Heart right ventricle (tissue), 16 donors: ENCODE data around the gene TMEM143. TPM values are rescaled to one million over a fixed set of nuclear protein-coding genes. Genes with fewer than 3 reads are reported as not detected.

Source experiments
- ATAC-seq, 8 donors: fragments of 200-7000 bp; cut with Tn5 transposase; one replicate each; pipeline ENCODE4 v1.9.1; 2020; ENCODE audit warnings: mild to moderate bottlenecking in 8 of 8, moderate library complexity in 8 of 8, moderate number of reproducible peaks in 1 of 8
- DNase-seq, 2 donors: peaks; one replicate each; pipeline ENCODE4 v3.0.0-alpha.2; 2020
- H3K27ac ChIP-seq, 10 donors: fragments of 200-600 bp; sonication (generic) in 2 of 10; one replicate each; pipeline versions ENCODE4 v1.5.0 to v1.8.0; 2020 to 2022; ENCODE audit warnings: mild to moderate bottlenecking in 3 of 10
- H3K27me3 ChIP-seq, 7 donors: fragments of 200-600 bp; one replicate each; pipeline ENCODE4 v1.8.0; 2021 to 2022; ENCODE audit warnings: mild to moderate bottlenecking in 2 of 7
- H3K36me3 ChIP-seq, 9 donors: fragments of 200-600 bp; sonication (generic) in 1 of 9; one replicate each; pipeline versions ENCODE4 v1.5.0 to v1.8.0; 2020 to 2022; ENCODE audit warnings: mild to moderate bottlenecking in 2 of 9
- H3K4me1 ChIP-seq, 9 donors: fragments of 200-600 bp; sonication (generic) in 1 of 9; one replicate each; pipeline versions ENCODE4 v1.5.0 to v1.8.0; 2020 to 2022; ENCODE audit warnings: mild to moderate bottlenecking in 4 of 9
- H3K4me3 ChIP-seq, 10 donors: fragments of 200-600 bp; sonication (generic) in 2 of 10; one replicate each; pipeline versions ENCODE4 v1.5.0 to v1.8.0; 2020 to 2022; ENCODE audit warnings: mild to moderate bottlenecking in 7 of 10, moderate library complexity in 2 of 10
- H3K9me3 ChIP-seq, 11 donors: fragments of 200-600 bp in 10 of 11; sonication (generic) in 2 of 11; one replicate each; pipeline versions ENCODE4 v1.5.0 to v1.8.0; 2013 to 2022; ENCODE audit warnings: mild to moderate bottlenecking in 2 of 11, control low read depth in 1 of 11, moderate library complexity in 1 of 11
- WGBS, 2 donors: extraction: QIAGEN DNeasy Blood & Tissue Kit; methylation state at CpG; one replicate each; pipeline ENCODE4 v1.1.7; 2013; ENCODE audit warnings: inconsistent platforms in 1 of 2; 5-methylcytosine and 5-hydroxymethylcytosine counted together
- intact Hi-C, 10 donors: fragments of 100-400 bp; cut with DNase I; formaldehyde crosslinking; loops; one replicate each; pipeline versions ENCODE4 v1.11.1 to v1.14.2; 2022
- polyA plus RNA-seq, 2 donors: library from polyadenylated mRNA; stranded (reverse); fragments of 200-250 nt; gene quantifications; one replicate each; pipeline ENCODE4 v1.2.3, GENCODE V29; 2013
- total RNA-seq, 10 donors: library from RNA; stranded (reverse); fragmentation: NEBNext Ultra II Directional in 3 of 10; extraction: Animal tissue kit (Norgen Biotek cat#: 25700) in 3 of 10; gene quantifications; one replicate each; pipeline versions ENCODE4 v1.2.1 to v1.2.4, GENCODE V29; 2021 to 2023
- TF ChIP-seq, protein P1 (sequence below), 9 donors: fragments of 200-600 bp; sonication (generic) in 2 of 9; IDR thresholded peaks; one replicate each; pipeline versions ENCODE4 v1.5.0 to v1.8.0; 2021 to 2022; ENCODE audit warnings: antibody characterized with exemption in 9 of 9, mild to moderate bottlenecking in 5 of 9, moderate library complexity in 1 of 9
- donor health status: Arrhythmogenic right ventricular cardiomyopathy.
- donor health status: ischemic (EF 13 %, LVEDD 7.1; RV severe dilation, severe dysfunction).
- donor health status: healthy with polysubstance abuse.
- donor health status: DM: no; HTN: yes; CAD: no.
- donor health status: DM: no; HTN: no; CAD: no.
- donor health status: ischemic (EF 25% LVEDD 6.9; RV normal size, moderate dysfunction).
- donor health status: ischemic (EF 25% LVEDD 5.7; RV mildly dilated, moderate dysfunction).
- donor health status: healthy.
- donor health status: DM: yes; HTN: yes; CAD: no.
- donor health status: Ischemic cardiomyopathy.
- donor health status: ischemic (EF 35%, LVEDD 5.7; RV mildly dilated, moderate dysfunction).
- donor health status: nonischemic (EF 11% LVEDD 7.7; RV severe dilation, severe dysfunction).
- donor health status: DM: yes; HTN: yes; CAD: no.
- donor health status: PGD.
- donor health status: ischemic (EF 29% LVEDD 5.4; RV normal size, mild dysfunction).
- donor health status: nonischemic (EF 23%, LVEDD 6.1; RV moderate dilation, normal function).

TMEM143 gene
- total and polyA plus RNA-seq, 12 donors, result 9.7 to 110 (median 80.4) TPM

DNA sequence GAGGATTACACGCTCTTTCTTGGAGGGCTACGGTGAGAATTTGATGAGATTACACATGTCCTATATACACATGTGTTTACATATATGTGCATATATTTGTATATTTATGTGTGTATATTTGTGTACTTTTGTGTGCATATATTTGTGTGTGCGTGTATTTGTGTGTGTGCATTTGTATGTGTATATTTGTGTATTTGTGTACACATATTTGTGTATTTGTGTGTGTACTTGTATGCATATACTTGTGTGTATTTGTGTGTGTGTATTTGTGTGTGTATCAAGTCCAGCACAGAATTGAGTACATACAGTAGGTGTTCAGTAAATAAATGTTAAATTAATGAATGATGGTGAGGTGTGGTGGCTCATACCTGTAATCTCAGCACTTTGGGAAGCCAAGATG, 1.8 kb downstream of the TMEM143 start:
- TF ChIP-seq, protein P1, sequence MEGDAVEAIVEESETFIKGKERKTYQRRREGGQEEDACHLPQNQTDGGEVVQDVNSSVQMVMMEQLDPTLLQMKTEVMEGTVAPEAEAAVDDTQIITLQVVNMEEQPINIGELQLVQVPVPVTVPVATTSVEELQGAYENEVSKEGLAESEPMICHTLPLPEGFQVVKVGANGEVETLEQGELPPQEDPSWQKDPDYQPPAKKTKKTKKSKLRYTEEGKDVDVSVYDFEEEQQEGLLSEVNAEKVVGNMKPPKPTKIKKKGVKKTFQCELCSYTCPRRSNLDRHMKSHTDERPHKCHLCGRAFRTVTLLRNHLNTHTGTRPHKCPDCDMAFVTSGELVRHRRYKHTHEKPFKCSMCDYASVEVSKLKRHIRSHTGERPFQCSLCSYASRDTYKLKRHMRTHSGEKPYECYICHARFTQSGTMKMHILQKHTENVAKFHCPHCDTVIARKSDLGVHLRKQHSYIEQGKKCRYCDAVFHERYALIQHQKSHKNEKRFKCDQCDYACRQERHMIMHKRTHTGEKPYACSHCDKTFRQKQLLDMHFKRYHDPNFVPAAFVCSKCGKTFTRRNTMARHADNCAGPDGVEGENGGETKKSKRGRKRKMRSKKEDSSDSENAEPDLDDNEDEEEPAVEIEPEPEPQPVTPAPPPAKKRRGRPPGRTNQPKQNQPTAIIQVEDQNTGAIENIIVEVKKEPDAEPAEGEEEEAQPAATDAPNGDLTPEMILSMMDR (IDR thresholded peaks at IDR 0.05), result no peak
- WGBS, 2 donors, result 97 to 99% methylated on average over 3 of the region's 3 CpGs
- ATAC-seq (no peak), DNase-seq (no peak)
- Histone ChIP-seq H3K9me3 (no peaks in the 10 kb centered on the region), H3K4me3 (no peak overlapping the region), H3K4me1 (peaks cover 0 to 16% (median 5%) of the 10 kb centered on the region in 9 donors), H3K27me3 (no peaks in the 10 kb centered on the region), H3K27ac (no peak overlapping the region), H3K36me3 (peaks cover 0 to 29% (median 0%) of the 10 kb centered on the region in 9 donors)
- intact Hi-C loops, result loop anchor here in 3 of 10 donors (2.0 to 5.0 kb wide), 3 partner anchors 35 to 107 kb away; partner anchors contain the start of genes CYTH2 (in 1 of the 3) and EMP3 (in 1 of the 3)

DNA sequence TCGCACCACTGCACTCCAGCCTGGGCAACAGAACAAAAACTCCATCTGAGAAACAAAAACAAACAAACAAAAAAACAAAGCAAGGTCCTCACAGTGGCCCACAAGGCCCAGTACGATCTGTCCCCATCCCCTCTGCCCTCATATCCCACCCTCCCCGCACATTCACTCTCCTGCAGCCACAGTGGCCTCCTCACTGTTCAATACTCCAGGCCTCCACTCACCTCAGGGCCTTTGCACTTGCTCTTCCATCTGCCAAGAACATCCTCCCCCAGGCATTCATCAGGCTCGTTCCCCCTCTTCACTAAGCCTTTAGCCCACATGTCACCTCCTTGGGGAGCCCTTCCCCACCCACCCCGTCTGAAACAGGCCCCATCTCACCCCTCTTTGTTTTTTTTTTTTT, 4.6 kb downstream of the TMEM143 start:
- Histone ChIP-seq H3K36me3 (peaks cover 0 to 29% (median 0%) of the 10 kb centered on the region in 9 donors), H3K4me3 (no peak overlapping the region), H3K27me3 (no peaks in the 10 kb centered on the region), H3K9me3 (no peaks in the 10 kb centered on the region), H3K27ac (no peak overlapping the region), H3K4me1 (peaks cover 0 to 11% (median 0%) of the 10 kb centered on the region in 9 donors)
- intact Hi-C loops, result no loop called here
- 96 to 97% methylated on average over 5 of the region's 5 CpGs for WGBS, 2 donors
- ATAC-seq (no peak), DNase-seq (no peak)
- TF ChIP-seq, protein P1 (IDR thresholded peaks at IDR 0.05), result no peak

DNA sequence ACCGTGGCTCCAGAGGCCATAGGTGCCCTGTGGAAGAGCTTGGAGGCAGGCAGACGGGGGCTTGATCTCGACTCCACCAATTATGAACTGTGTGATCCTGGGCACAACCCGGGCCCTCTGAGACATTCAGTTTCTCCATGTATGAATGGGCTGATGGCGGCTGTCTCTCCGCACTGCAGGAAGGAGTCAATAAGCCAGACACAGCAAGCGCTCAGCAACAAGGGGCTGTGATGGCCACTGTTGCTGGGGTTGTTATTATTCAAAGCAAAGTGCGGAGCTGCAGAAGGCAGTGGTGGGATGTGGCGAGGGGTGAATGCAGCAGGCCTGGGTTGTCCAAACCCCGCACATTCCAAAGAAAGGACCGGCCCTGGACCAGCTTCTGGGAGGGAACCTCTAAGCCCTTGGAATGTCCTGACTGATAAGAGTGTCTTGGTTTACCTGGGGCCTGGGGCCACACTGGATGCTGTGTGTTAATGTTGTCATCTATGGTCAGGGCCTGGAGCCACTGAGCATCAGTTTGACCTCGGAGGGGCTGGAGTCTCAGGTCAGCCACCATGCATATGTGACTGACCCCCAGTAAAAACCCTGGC, 8.3 kb downstream of the TMEM143 start:
- Histone ChIP-seq H3K4me3 (no peak overlapping the region), H3K27ac (no peak overlapping the region), H3K36me3 (peaks cover 0 to 20% (median 0%) of the 10 kb centered on the region in 9 donors), H3K9me3 (no peaks in the 10 kb centered on the region), H3K4me1 (no peaks in the 10 kb centered on the region), H3K27me3 (no peaks in the 10 kb centered on the region)
- TF ChIP-seq, protein P1 (IDR thresholded peaks at IDR 0.05), result no peak
- intact Hi-C loops, result no loop called here
- WGBS, 2 donors, result 90 to 92% methylated on average over 12 of the region's 12 CpGs
- ATAC-seq (no peak), DNase-seq (no peak)

DNA sequence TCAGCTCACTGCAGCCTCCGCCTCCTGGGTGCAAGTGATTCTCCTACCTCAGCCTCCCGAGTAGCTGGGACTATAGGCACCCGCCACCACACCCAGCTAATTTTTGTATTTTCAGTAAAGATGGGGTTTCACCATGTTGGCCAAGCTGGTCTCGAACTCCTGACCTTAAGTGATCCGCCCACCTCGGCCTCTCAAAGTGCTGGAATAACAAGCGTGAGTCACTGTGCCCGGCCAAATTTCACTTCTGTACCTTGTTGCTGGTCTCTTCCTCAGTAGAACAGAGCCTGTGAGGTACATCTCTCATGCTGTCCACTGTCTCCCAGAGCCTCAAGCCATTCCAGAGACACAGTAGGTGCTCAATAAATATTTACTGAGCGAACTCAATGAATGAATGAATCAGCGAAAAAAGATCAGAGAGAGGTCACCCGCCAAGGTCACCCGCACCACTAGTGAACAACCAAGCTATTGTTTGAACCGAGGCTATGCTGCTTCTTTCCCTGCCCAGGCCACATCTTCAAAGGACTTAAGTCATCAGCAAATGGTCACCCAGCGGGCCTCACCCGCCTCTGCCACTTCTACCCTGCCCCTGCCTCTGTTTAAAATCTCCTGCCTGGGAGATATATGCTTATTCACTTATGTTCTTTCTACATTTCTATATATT, 9.3 kb downstream of the TMEM143 start:
- WGBS, 2 donors, result 90 to 92% methylated on average over 15 of the region's 15 CpGs
- DNase-seq (no peak), ATAC-seq (no peak)
- intact Hi-C loops, result no loop called here
- Histone ChIP-seq H3K27ac (no peak overlapping the region), H3K36me3 (peaks cover 0 to 10% (median 0%) of the 10 kb centered on the region in 9 donors), H3K27me3 (no peaks in the 10 kb centered on the region), H3K4me3 (no peak overlapping the region), H3K4me1 (no peaks in the 10 kb centered on the region), H3K9me3 (no peaks in the 10 kb centered on the region)
- TF ChIP-seq, protein P1 (IDR thresholded peaks at IDR 0.05), result no peak
